Endothelial cell of umbilical vein (primary cell): ENCODE data around the gene SP140L. TPM values are rescaled to one million over a fixed set of nuclear protein-coding genes. Genes with fewer than 3 reads are reported as not detected.

Experiments
- BruUV-seq: library from RNA; stranded (reverse); fragments of 400-500 nt; replicated peaks from 2 replicates; lab custom pipeline; 2021; lab: Mats Ljungman, UMichigan
- CTCF ChIA-PET: fragments of 300-600, 350-600 bp; sonication (Branson Sonifier 250); formaldehyde crosslinking; loops from one replicate; lab custom pipeline; 2021; ENCODE audit warnings: antibody characterized with exemption, inconsistent platforms; lab: Charles Lee
- POLR2A ChIA-PET: fragments of 300-600, 350-600 bp; sonication (Branson Sonifier 250); formaldehyde crosslinking; loops from one replicate; lab custom pipeline; 2021; ENCODE audit warnings: antibody characterized with exemption, inconsistent platforms; lab: Charles Lee
- DNase-seq: peaks from one replicate; pipeline ENCODE4 v3.0.0-alpha.2; 2011; ENCODE audit warnings: low read depth, low spot score
- FAIRE-seq: peaks from 2 replicates; lab custom pipeline; 2011; peaks lifted over from hg19 to GRCh38; lab: Jason Lieb, UNC
- H2AFZ ChIP-seq: 2 replicates; pipeline ENCODE4 v1.6.0; 2012; ENCODE audit warnings: low read depth, low read length, control low read depth, inconsistent platforms
- H3K27ac ChIP-seq: 2 replicates; pipeline ENCODE4 v1.5.1; 2011; ENCODE audit warnings: low read depth, mild to moderate bottlenecking, control low read depth, low read length, moderate library complexity; ENCODE audit not compliant: insufficient read depth
- H3K27me3 ChIP-seq, 2 experiments: 2 replicates each; pipeline versions ENCODE4 v1.6.0 to v1.6.1; 2011; ENCODE audit warnings: low read length in 2 of 2, mixed read lengths in 1 of 2; ENCODE audit not compliant: control insufficient read depth in 2 of 2, insufficient read depth in 2 of 2
- H3K36me3 ChIP-seq, 2 experiments: 2 replicates in 1 of 2; 3 replicates in 1 of 2; pipeline ENCODE4 v1.5.1; 2011; ENCODE audit warnings: low read length in 2 of 2, mild to moderate bottlenecking in 1 of 2, moderate library complexity in 1 of 2; ENCODE audit not compliant: control insufficient read depth in 2 of 2, insufficient read depth in 2 of 2; ENCODE audit errors: extremely low read depth in 1 of 2
- H3K4me1 ChIP-seq: 3 replicates; pipeline ENCODE4 v1.5.1; 2011; ENCODE audit warnings: mild to moderate bottlenecking, low read length; ENCODE audit not compliant: control insufficient read depth, insufficient read depth; ENCODE audit errors: extremely low read depth
- H3K4me2 ChIP-seq: 2 replicates; pipeline ENCODE4 v1.6.1; 2011; ENCODE audit warnings: low read length, control low read depth, mixed read lengths; ENCODE audit not compliant: insufficient read depth
- H3K4me3 ChIP-seq, 3 experiments: fragments of 200-600 bp in 1 of 3; sonication (generic), shearing (Covaris generic) in 1 of 3; replicated peaks in 1 of 3; 2 replicates each; pipeline ENCODE4 v1.5.1; 2011 to 2016; ENCODE audit warnings: control low read depth in 3 of 3, low read length in 3 of 3, mild to moderate bottlenecking in 2 of 3, inconsistent platforms in 1 of 3, low read depth in 1 of 3, moderate library complexity in 1 of 3; ENCODE audit not compliant: insufficient read depth in 1 of 3
- H3K79me2 ChIP-seq: 2 replicates; pipeline ENCODE4 v1.6.0; 2012; ENCODE audit warnings: low read length, inconsistent platforms; ENCODE audit not compliant: control insufficient read depth, insufficient read depth
- H3K9ac ChIP-seq: replicated peaks from 2 replicates; pipeline ENCODE3; 2011; ENCODE audit warnings: low read length, control low read depth; ENCODE audit not compliant: insufficient read depth; ENCODE audit errors: extremely low read depth
- H3K9me1 ChIP-seq: replicated peaks from 3 replicates; pipeline ENCODE4 v1.6.0; 2011; ENCODE audit warnings: mild to moderate bottlenecking, low read length; ENCODE audit not compliant: control insufficient read depth, insufficient read depth; ENCODE audit errors: extremely low read depth
- H3K9me3 ChIP-seq: replicated peaks from 2 replicates; pipeline ENCODE4 v1.5.1; 2012; ENCODE audit warnings: low read length, inconsistent platforms; ENCODE audit not compliant: control insufficient read depth, insufficient read depth
- H4K20me1 ChIP-seq: replicated peaks from 2 replicates; pipeline ENCODE3; 2011; ENCODE audit warnings: mild to moderate bottlenecking, low read length; ENCODE audit not compliant: control insufficient read depth, insufficient read depth; ENCODE audit errors: extremely low read depth
- EZH2 ChIP-seq: IDR thresholded peaks from 2 replicates; pipeline ENCODE4 v1.6.1; 2012; ENCODE audit warnings: borderline replicate concordance, low read depth, mild to moderate bottlenecking, moderate library complexity, low read length, inconsistent platforms; ENCODE audit not compliant: severe bottlenecking
- FOS ChIP-seq: IDR thresholded peaks from 2 replicates; pipeline ENCODE4 v1.6.1; 2011; ENCODE audit warnings: mild to moderate bottlenecking, low read length, moderate library complexity, borderline replicate concordance; ENCODE audit not compliant: insufficient read depth
- GATA2 ChIP-seq: IDR thresholded peaks from 2 replicates; pipeline ENCODE4 v1.7.0; 2011; ENCODE audit warnings: low read depth, mild to moderate bottlenecking, moderate library complexity, mixed read lengths, low read length; ENCODE audit not compliant: insufficient read length, insufficient read depth
- JUN ChIP-seq: IDR thresholded peaks from 2 replicates; pipeline ENCODE4 v1.6.1; 2011; ENCODE audit warnings: borderline replicate concordance, low read depth; ENCODE audit not compliant: insufficient read length, insufficient read depth
- MYC ChIP-seq: IDR thresholded peaks from one replicate; pipeline ENCODE4 v1.6.1; 2011; ENCODE audit warnings: mild to moderate bottlenecking, low read depth, low read length
- POLR2A ChIP-seq: IDR thresholded peaks from 2 replicates; pipeline ENCODE4 v1.6.1; 2012; ENCODE audit warnings: low read depth, mild to moderate bottlenecking, control low read depth, low read length
- POLR2AphosphoS5 ChIP-seq: IDR thresholded peaks from 2 replicates; pipeline ENCODE4 v1.6.1; 2012; ENCODE audit warnings: low read depth, mild to moderate bottlenecking, control low read depth, low read length, moderate library complexity; ENCODE audit not compliant: insufficient read depth
- dilution Hi-C: fragments of 300-500 bp; cut with MboI; formaldehyde crosslinking; loops from one replicate; pipeline ENCODE4 v1.15.0; 2019; ENCODE audit warnings: low sequenced_read_pairs; ENCODE audit not compliant: extremely low pct_ligation_motif_present
- intact Hi-C: fragments of 100-400 bp; cut with micrococcal nuclease; formaldehyde crosslinking; loops from one replicate; pipeline ENCODE4 v1.10.0; 2022
- polyA plus RNA-seq, 4 experiments: library from polyadenylated mRNA; depleted of rRNA in 3 of 4; stranded (reverse) in 3 of 4; unstranded in 1 of 4; fragments of >200 nt; gene quantifications; 2 replicates each; pipeline versions ENCODE4 v1.2.1 to v1.2.3, GENCODE V29; 2011 to 2012; ENCODE audit warnings: missing spikeins in 1 of 4
- total RNA-seq: library from RNA; stranded (reverse); gene quantifications from 2 replicates; pipeline ENCODE4 v1.2.3, GENCODE V29; 2021
- TF ChIP-seq, protein P1 (sequence below), 2 donors: IDR thresholded peaks; 1 replicate in 1 of 2; 2 replicates in 1 of 2; pipeline ENCODE4 v1.5.1; 2011; ENCODE audit warnings: low read length in 2 of 2, mild to moderate bottlenecking in 2 of 2, moderate library complexity in 2 of 2, control low read depth in 1 of 2, inconsistent platforms in 1 of 2, low read depth in 1 of 2; ENCODE audit not compliant: insufficient read depth in 1 of 2; ENCODE audit errors: extremely low read depth in 1 of 2
- TF ChIP-seq, protein P2 (sequence below): IDR thresholded peaks from 2 replicates; pipeline ENCODE4 v1.6.1; 2011; ENCODE audit not compliant: insufficient read depth, insufficient read length

Gene SP140L
- total and polyA plus RNA-seq, 2 donors (not counting 3 experiments of a cell fraction or from before 2014, with no cell fraction given): 16.0 to 27.3 TPM

DNA sequence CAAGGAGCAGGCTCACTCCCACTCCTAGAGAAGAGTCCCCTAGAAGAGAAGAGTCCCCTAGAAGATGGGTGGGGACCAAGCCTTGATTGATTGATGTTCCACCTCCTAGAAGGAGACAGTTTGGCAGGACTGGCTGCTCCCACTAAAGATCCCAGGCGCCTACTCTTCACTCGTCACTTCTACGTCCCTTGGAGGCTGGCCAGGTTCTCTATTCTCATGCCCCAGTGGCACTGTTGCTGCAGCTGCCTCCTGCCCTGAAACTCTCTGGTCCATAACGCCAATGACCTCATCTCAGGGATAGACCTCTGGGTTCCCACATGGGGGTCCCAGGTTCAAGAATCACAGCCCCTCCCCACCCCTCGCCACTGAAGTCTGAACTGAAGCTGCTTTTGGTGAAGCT, 2.5 kb upstream of the SP140L start:
- TF ChIP-seq EZH2: no peak
- no peak for TF ChIP-seq JUN
- TF ChIP-seq POLR2A: no peak
- TF ChIP-seq, protein P1, sequence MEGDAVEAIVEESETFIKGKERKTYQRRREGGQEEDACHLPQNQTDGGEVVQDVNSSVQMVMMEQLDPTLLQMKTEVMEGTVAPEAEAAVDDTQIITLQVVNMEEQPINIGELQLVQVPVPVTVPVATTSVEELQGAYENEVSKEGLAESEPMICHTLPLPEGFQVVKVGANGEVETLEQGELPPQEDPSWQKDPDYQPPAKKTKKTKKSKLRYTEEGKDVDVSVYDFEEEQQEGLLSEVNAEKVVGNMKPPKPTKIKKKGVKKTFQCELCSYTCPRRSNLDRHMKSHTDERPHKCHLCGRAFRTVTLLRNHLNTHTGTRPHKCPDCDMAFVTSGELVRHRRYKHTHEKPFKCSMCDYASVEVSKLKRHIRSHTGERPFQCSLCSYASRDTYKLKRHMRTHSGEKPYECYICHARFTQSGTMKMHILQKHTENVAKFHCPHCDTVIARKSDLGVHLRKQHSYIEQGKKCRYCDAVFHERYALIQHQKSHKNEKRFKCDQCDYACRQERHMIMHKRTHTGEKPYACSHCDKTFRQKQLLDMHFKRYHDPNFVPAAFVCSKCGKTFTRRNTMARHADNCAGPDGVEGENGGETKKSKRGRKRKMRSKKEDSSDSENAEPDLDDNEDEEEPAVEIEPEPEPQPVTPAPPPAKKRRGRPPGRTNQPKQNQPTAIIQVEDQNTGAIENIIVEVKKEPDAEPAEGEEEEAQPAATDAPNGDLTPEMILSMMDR (IDR thresholded peaks at IDR 0.05; ENCODE audit: extremely low read depth in 1 of 2, insufficient read depth in 1 of 2, low read depth in 1 of 2, low read length in 2 of 2): no peak
- TF ChIP-seq, protein P2, sequence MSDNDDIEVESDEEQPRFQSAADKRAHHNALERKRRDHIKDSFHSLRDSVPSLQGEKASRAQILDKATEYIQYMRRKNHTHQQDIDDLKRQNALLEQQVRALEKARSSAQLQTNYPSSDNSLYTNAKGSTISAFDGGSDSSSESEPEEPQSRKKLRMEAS: no peak
- no peak for TF ChIP-seq MYC
- no peak for TF ChIP-seq GATA2
- TF ChIP-seq FOS: no peak
- TF ChIP-seq POLR2AphosphoS5: no peak
- no peaks in the 10 kb centered on the region for H3K36me3 ChIP-seq
- peaks cover 11% of the 10 kb centered on the region for H3K79me2 ChIP-seq
- intact Hi-C loops (no loop called here), dilution Hi-C loops (no loop called here)
- no peak overlapping the region for H3K9ac ChIP-seq
- DNase-seq (no peak), FAIRE-seq (no peak)
- H3K9me3 ChIP-seq: no peaks in the 10 kb centered on the region
- ChIA-PET CTCF (no interaction called here), POLR2A (no interaction called here)
- H2AFZ ChIP-seq: no peak overlapping the region
- BruUV-seq: no TSS peak
- H3K27me3 ChIP-seq: no peaks in the 10 kb centered on the region
- H3K4me1 ChIP-seq: peaks cover 17% of the 10 kb centered on the region
- no peak overlapping the region for H3K27ac ChIP-seq
- H3K9me1 ChIP-seq: no peaks in the 10 kb centered on the region
- H4K20me1 ChIP-seq: no peaks in the 10 kb centered on the region
- no peak overlapping the region for H3K4me2 ChIP-seq
- H3K4me3 ChIP-seq: no peak overlapping the region
